HG02798 (cell line): ENCODE measurements around the gene VDR.

Experiments
- ATAC-seq: cut with Tn5 transposase; IDR thresholded peaks from one replicate; pipeline ENCODE4 v1.9.1; 2021; ENCODE audit warnings: mild to moderate bottlenecking; ENCODE audit not compliant: unreplicated experiment, poor library complexity

The VDR gene

GRCh38 chr12:47834199-47834903 is 70.4 kb downstream of the VDR start:
- ATAC-seq = no peak

GRCh38 chr12:47833591-47834012 is 71.2 kb downstream of the VDR start:
- ATAC-seq = no peak

- no peak for ATAC-seq
These were observed 72.4 kb downstream of the VDR start for GRCh38 chr12:47832263-47832933.

GRCh38 chr12:47829584-47829983 is 75.2 kb downstream of the VDR start:
- ATAC-seq = no peak

GRCh38 chr12:47828976-47829482 is 75.8 kb downstream of the VDR start:
- ATAC-seq = no peak

- ATAC-seq = no peak
These were observed 76.5 kb downstream of the VDR start for GRCh38 chr12:47828008-47828975.

GRCh38 chr12:47825173-47825639 is 79.6 kb downstream of the VDR start:
- no peak for ATAC-seq

- no peak for ATAC-seq
These were observed 80.2 kb downstream of the VDR start for GRCh38 chr12:47824635-47825034.

GRCh38 chr12:47824198-47824597 is 80.6 kb downstream of the VDR start:
- no peak for ATAC-seq

- no peak for ATAC-seq
These were observed 81.2 kb downstream of the VDR start for GRCh38 chr12:47823422-47824086.

GRCh38 chr12:47822863-47823262 is 81.9 kb downstream of the VDR start:
- no peak for ATAC-seq

- ATAC-seq = no peak
These were observed 82.4 kb downstream of the VDR start for GRCh38 chr12:47822401-47822800.

GRCh38 chr12:47821346-47821706 is 83.5 kb downstream of the VDR start:
- no peak for ATAC-seq

GRCh38 chr12:47820631-47821345 is 84.0 kb downstream of the VDR start:
- no peak for ATAC-seq

- ATAC-seq = peak; percentile 36
These were observed 84.7 kb downstream of the VDR start, which contains the start of gene HDAC7 for GRCh38 chr12:47819896-47820630. HDAC7 (minus strand) TSS chr12:47819903; CDS start chr12:47819785, 118 bp downstream.

GRCh38 chr12:47819138-47819895 is 85.5 kb downstream of the VDR start:
- peak; percentile 34 for ATAC-seq

GRCh38 chr12:47818467-47819137 is 86.2 kb downstream of the VDR start:
- ATAC-seq = no peak
